DOHH2 (cell line): Measurements from ENCODE around the gene ALG11.
"Not testable (repeated sequence)": the region's sequence is repeated elsewhere in the genome, so short reads cannot be mapped to it uniquely, and the experiment has no call there.

Experiments used
- H3F3A ChIP-seq: fragments of 200-600 bp; sonication (generic), shearing (Covaris generic); 2 replicates; pipeline ENCODE4 v1.6.0; 2016; ENCODE audit warnings: antibody characterized with exemption, mild to moderate bottlenecking; ENCODE audit not compliant: control insufficient read depth, insufficient read depth
- H3K27ac ChIP-seq: fragments of 200-600 bp; sonication (generic); 2 replicates; pipeline ENCODE4 v1.5.1; 2014; ENCODE audit warnings: low read depth, mild to moderate bottlenecking, low read length, moderate library complexity
- H3K27me3 ChIP-seq: fragments of 200-600 bp; sonication (generic); 2 replicates; pipeline ENCODE4 v1.6.1; 2014; ENCODE audit warnings: mild to moderate bottlenecking, low read length, mixed read lengths; ENCODE audit not compliant: control insufficient read depth
- H3K36me3 ChIP-seq: fragments of 200-600 bp; sonication (generic); 2 replicates; pipeline ENCODE4 v1.6.1; 2014; ENCODE audit warnings: mild to moderate bottlenecking, low read length, moderate library complexity, mixed read lengths; ENCODE audit not compliant: control insufficient read depth
- H3K4me1 ChIP-seq: fragments of 200-600 bp; sonication (generic); 2 replicates; pipeline ENCODE4 v1.6.1; 2014; ENCODE audit warnings: mild to moderate bottlenecking, low read length, mixed read lengths; ENCODE audit not compliant: control insufficient read depth
- H3K4me2 ChIP-seq: fragments of 200-600 bp; sonication (generic); 2 replicates; pipeline ENCODE4 v1.6.0; 2014; ENCODE audit warnings: mild to moderate bottlenecking, low read length, moderate library complexity
- H3K4me3 ChIP-seq: fragments of 200-600 bp; sonication (generic); 2 replicates; pipeline ENCODE4 v1.5.1; 2014; ENCODE audit warnings: mild to moderate bottlenecking, low read length, mixed read lengths
- H3K79me2 ChIP-seq: fragments of 200-600 bp; sonication (generic); 2 replicates; pipeline ENCODE4 v1.6.1; 2014; ENCODE audit warnings: mild to moderate bottlenecking, low read length, mixed read lengths; ENCODE audit not compliant: control insufficient read depth
- H3K9me2 ChIP-seq: fragments of 200-600 bp; sonication (generic); replicated peaks from 2 replicates; pipeline ENCODE4 v1.6.1; 2014; ENCODE audit warnings: mild to moderate bottlenecking, low read length, mixed read lengths; ENCODE audit not compliant: control insufficient read depth
- H3K9me3 ChIP-seq: fragments of 200-600 bp; sonication (generic); 2 replicates; pipeline ENCODE4 v1.6.1; 2014; ENCODE audit warnings: antibody characterized with exemption, low read length, mixed read lengths; ENCODE audit not compliant: control insufficient read depth, insufficient read depth
- H4K20me1 ChIP-seq: fragments of 200-600 bp; sonication (generic); 2 replicates; pipeline ENCODE4 v1.6.0; 2014; ENCODE audit warnings: low read depth, mild to moderate bottlenecking, antibody characterized with exemption, low read length, moderate library complexity; ENCODE audit not compliant: control insufficient read depth, insufficient read depth
- CTCF ChIP-seq: fragments of 200-600 bp; sonication (generic); IDR thresholded peaks from one replicate; pipeline ENCODE4 v1.5.1; 2014; ENCODE audit warnings: antibody characterized with exemption, mild to moderate bottlenecking, low read depth, low read length; ENCODE audit not compliant: poor library complexity, severe bottlenecking
- EZH2phosphoT487 ChIP-seq: fragments of 200-600 bp; sonication (generic); IDR thresholded peaks from 2 replicates; pipeline ENCODE4 v1.6.1; 2017; ENCODE audit warnings: borderline replicate concordance, mild to moderate bottlenecking, antibody characterized with exemption, low read length, moderate library complexity, mixed read lengths

Gene ALG11

GRCh38 chr13:52053460-52053859 lies 41.3 kb downstream of the ALG11 start:
- Histone ChIP-seq H3K4me2 (no peak overlapping the region), H3K79me2 (no peaks in the 10 kb centered on the region), H3K36me3 (no peaks in the 10 kb centered on the region), H3K4me3 (no peak overlapping the region), H3F3A (no peaks in the 10 kb centered on the region), H3K27ac (no peak overlapping the region), H4K20me1 (no peaks in the 10 kb centered on the region), H3K4me1 (no peaks in the 10 kb centered on the region), H3K9me2 (no peaks in the 10 kb centered on the region), H3K9me3 (no peaks in the 10 kb centered on the region), H3K27me3 (no peaks in the 10 kb centered on the region)
- TF ChIP-seq CTCF (no peak), EZH2phosphoT487 (no peak)

- not testable (repeated sequence) for H3K4me3 ChIP-seq, H4K20me1 ChIP-seq, H3K9me3 ChIP-seq, H3K79me2 ChIP-seq, H3K4me2 ChIP-seq, H3F3A ChIP-seq, H3K36me3 ChIP-seq, H3K4me1 ChIP-seq, H3K9me2 ChIP-seq, H3K27ac ChIP-seq, H3K27me3 ChIP-seq
These were observed 48.9 kb downstream of the ALG11 start for GRCh38 chr13:52061064-52061463.

GRCh38 chr13:52061587-52061986 lies 49.4 kb downstream of the ALG11 start:
- Histone ChIP-seq H3K27ac (no peak overlapping the region), H3K9me3 (no peaks in the 10 kb centered on the region), H3K36me3 (no peaks in the 10 kb centered on the region), H4K20me1 (no peaks in the 10 kb centered on the region), H3K79me2 (no peaks in the 10 kb centered on the region), H3F3A (no peaks in the 10 kb centered on the region), H3K9me2 (no peaks in the 10 kb centered on the region), H3K4me2 (no peak overlapping the region), H3K4me1 (no peaks in the 10 kb centered on the region), H3K27me3 (no peaks in the 10 kb centered on the region), H3K4me3 (no peak overlapping the region)
- TF ChIP-seq EZH2phosphoT487, result no peak
- no peak for TF ChIP-seq CTCF

- TF ChIP-seq CTCF, result no peak
- no peak for TF ChIP-seq EZH2phosphoT487
- Histone ChIP-seq H3K9me3 (peaks cover 11% of the 10 kb centered on the region), H3K4me3 (no peak overlapping the region), H3K9me2 (no peaks in the 10 kb centered on the region), H3K27ac (no peak overlapping the region), H3K36me3 (no peaks in the 10 kb centered on the region), H3F3A (no peaks in the 10 kb centered on the region), H4K20me1 (no peaks in the 10 kb centered on the region), H3K4me1 (no peaks in the 10 kb centered on the region), H3K4me2 (no peak overlapping the region), H3K79me2 (no peaks in the 10 kb centered on the region), H3K27me3 (peaks cover under 1% of the 10 kb centered on the region; the same call in 1 of the 2 replicates)
These were observed 55.0 kb downstream of the ALG11 start for GRCh38 chr13:52067237-52067636.
